IPS-11a (cell line): ENCODE results near the gene EIF2B1.

Source experiments
- H3K4me3 ChIP-seq: one replicate; pipeline ENCODE4 v1.5.1; 2013; ENCODE audit warnings: low read depth, low read length, control low read depth

The EIF2B1 gene

GRCh38 chr12:123571343-123571813 is 62.1 kb downstream of the EIF2B1 start:
- no peak overlapping the region for H3K4me3 ChIP-seq
